H9 (cell line): ENCODE results near the gene ANKMY1. TPM values are rescaled to one million over a fixed set of nuclear protein-coding genes. Genes with fewer than 3 reads are reported as not detected.

Experiments
- DNase-seq: peaks from one replicate; pipeline ENCODE4 v3.0.0-alpha.2; 2017
- H2AFZ ChIP-seq: one replicate; pipeline ENCODE4 v1.6.1; 2013; ENCODE audit warnings: mild to moderate bottlenecking, low read length, control low read depth, moderate library complexity
- H2AK5ac ChIP-seq: 2 replicates; pipeline ENCODE4 v1.6.1; 2013; ENCODE audit warnings: low read length, control low read depth, mixed read lengths; ENCODE audit not compliant: insufficient read length
- H2BK120ac ChIP-seq: one replicate; pipeline ENCODE4 v1.6.1; 2013; ENCODE audit warnings: low read depth, mild to moderate bottlenecking, low read length, control low read depth, inconsistent platforms; ENCODE audit not compliant: poor library complexity, severe bottlenecking
- H2BK12ac ChIP-seq: 2 replicates; pipeline ENCODE4 v1.6.1; 2013; ENCODE audit warnings: low read length, control low read depth, mixed read lengths, low read depth; ENCODE audit not compliant: insufficient read length
- H2BK15ac ChIP-seq: 2 replicates; pipeline ENCODE4 v1.6.1; 2013; ENCODE audit warnings: low read depth, low read length, control low read depth
- H2BK20ac ChIP-seq: one replicate; pipeline ENCODE4 v1.6.1; 2013; ENCODE audit warnings: low read depth, mild to moderate bottlenecking, low read length, control low read depth, inconsistent platforms; ENCODE audit not compliant: poor library complexity, severe bottlenecking
- H2BK5ac ChIP-seq: 2 replicates; pipeline ENCODE4 v1.6.1; 2013; ENCODE audit warnings: low read length, control low read depth, mixed read lengths; ENCODE audit not compliant: insufficient read length
- H3K14ac ChIP-seq: 2 replicates; pipeline ENCODE4 v1.6.1; 2013; ENCODE audit warnings: low read length, control low read depth; ENCODE audit not compliant: insufficient read depth
- H3K18ac ChIP-seq: 2 replicates; pipeline ENCODE4 v1.6.1; 2013; ENCODE audit warnings: low read depth, mild to moderate bottlenecking, mixed read lengths, low read length, control low read depth; ENCODE audit not compliant: insufficient read length
- H3K23ac ChIP-seq: 2 replicates; pipeline ENCODE4 v1.6.1; 2013; ENCODE audit warnings: low read length, control low read depth, mixed read lengths, low read depth; ENCODE audit not compliant: insufficient read length
- H3K23me2 ChIP-seq: 2 replicates; pipeline ENCODE4 v1.6.1; 2013; ENCODE audit warnings: low read depth, mild to moderate bottlenecking, mixed read lengths, low read length, control low read depth; ENCODE audit not compliant: insufficient read length, poor library complexity, severe bottlenecking
- H3K27ac ChIP-seq: 2 replicates; pipeline ENCODE4 v1.5.1; 2013; ENCODE audit warnings: low read length, control low read depth, mixed read lengths, low read depth; ENCODE audit not compliant: insufficient read length
- H3K27me3 ChIP-seq: 2 replicates; pipeline ENCODE4 v1.6.1; 2013; ENCODE audit warnings: low read length, control low read depth, inconsistent platforms; ENCODE audit not compliant: insufficient read depth
- H3K4ac ChIP-seq: 2 replicates; pipeline ENCODE4 v1.6.1; 2013; ENCODE audit warnings: low read depth, mild to moderate bottlenecking, control low read depth, inconsistent platforms, low read length, moderate library complexity
- H3K4me1 ChIP-seq: 2 replicates; pipeline ENCODE4 v1.6.1; 2013; ENCODE audit warnings: low read length, control low read depth, inconsistent platforms; ENCODE audit not compliant: insufficient read depth
- H3K4me2 ChIP-seq: 2 replicates; pipeline ENCODE4 v1.6.1; 2013; ENCODE audit warnings: low read length, control low read depth, mixed read lengths; ENCODE audit not compliant: insufficient read length, insufficient read depth
- H3K56ac ChIP-seq: 2 replicates; pipeline ENCODE4 v1.6.1; 2013; ENCODE audit warnings: low read depth, mild to moderate bottlenecking, mixed read lengths, low read length, control low read depth; ENCODE audit not compliant: insufficient read length
- H3K79me1 ChIP-seq: 2 replicates; pipeline ENCODE4 v1.6.1; 2013; ENCODE audit warnings: low read depth, mild to moderate bottlenecking, moderate library complexity, low read length, control low read depth, inconsistent platforms; ENCODE audit not compliant: insufficient read depth, poor library complexity, severe bottlenecking
- H3K79me2 ChIP-seq: 2 replicates; pipeline ENCODE4 v1.6.1; 2013; ENCODE audit warnings: low read length, control low read depth, inconsistent platforms; ENCODE audit not compliant: insufficient read depth
- H3K9ac ChIP-seq: 2 replicates; pipeline ENCODE4 v1.6.1; 2013; ENCODE audit warnings: low read length, control low read depth, mixed read lengths; ENCODE audit not compliant: insufficient read length; ENCODE audit errors: extremely low read depth
- H3K9me3 ChIP-seq: one replicate; pipeline ENCODE4 v1.6.1; 2013; ENCODE audit warnings: low read depth, low read length, inconsistent platforms; ENCODE audit not compliant: control insufficient read depth
- H3T11ph ChIP-seq: one replicate; pipeline ENCODE4 v1.6.1; 2013; ENCODE audit warnings: mild to moderate bottlenecking, low read length, control low read depth, inconsistent platforms
- H4K20me1 ChIP-seq: one replicate; pipeline ENCODE4 v1.6.1; 2013; ENCODE audit not compliant: control insufficient read depth, insufficient read length, insufficient read depth
- H4K5ac ChIP-seq: 2 replicates; pipeline ENCODE4 v1.6.1; 2013; ENCODE audit warnings: low read depth, mild to moderate bottlenecking, mixed read lengths, low read length, control low read depth; ENCODE audit not compliant: insufficient read length
- H4K8ac ChIP-seq: replicated peaks from 2 replicates; pipeline ENCODE4 v1.6.1; 2013; ENCODE audit warnings: low read length, control low read depth, mixed read lengths, low read depth; ENCODE audit not compliant: insufficient read length
- H4K91ac ChIP-seq: 2 replicates; pipeline ENCODE4 v1.6.1; 2013; ENCODE audit warnings: low read depth, mild to moderate bottlenecking, moderate library complexity, mixed read lengths, low read length, control low read depth; ENCODE audit not compliant: insufficient read length
- H3K27ac Mint-ChIP-seq, 3 experiments: 2 replicates in 2 of 3; 3 replicates in 1 of 3; pipeline ENCODE4 v1.8.0; 2020 to 2021; ENCODE audit warnings: mixed read lengths in 3 of 3, mild to moderate bottlenecking in 1 of 3, moderate library complexity in 1 of 3
- H3K27me3 Mint-ChIP-seq: 2 replicates; pipeline ENCODE4 v1.8.0; 2021; ENCODE audit warnings: low read depth, mild to moderate bottlenecking, moderate library complexity, mixed read lengths
- H3K36me3 Mint-ChIP-seq, 3 experiments: 2 replicates in 2 of 3; 3 replicates in 1 of 3; pipeline ENCODE4 v1.8.0; 2020 to 2021; ENCODE audit warnings: low read depth in 3 of 3, mixed read lengths in 3 of 3; ENCODE audit not compliant: insufficient read depth in 1 of 3
- H3K4me1 Mint-ChIP-seq, 2 experiments: 2 replicates each; pipeline ENCODE4 v1.8.0; 2020; ENCODE audit warnings: mixed read lengths in 2 of 2
- H3K4me3 Mint-ChIP-seq, 2 experiments: 2 replicates in 1 of 2; 3 replicates in 1 of 2; pipeline ENCODE4 v1.8.0; 2020 to 2021; ENCODE audit warnings: mild to moderate bottlenecking in 2 of 2, mixed read lengths in 2 of 2, moderate library complexity in 1 of 2
- H3K9me3 Mint-ChIP-seq, 2 experiments: 2 replicates in 1 of 2; 3 replicates in 1 of 2; pipeline ENCODE4 v1.8.0; 2020; ENCODE audit warnings: mild to moderate bottlenecking in 2 of 2, mixed read lengths in 2 of 2, moderate library complexity in 1 of 2
- WGBS: extraction: QIAGEN DNeasy Blood & Tissue Kit; methylation state at CpG from one replicate; pipeline ENCODE4 v1.1.7; 2013; ENCODE audit warnings: missing lambda C conversion rate, low lambda C conversion rate, mixed read lengths; ENCODE audit not compliant: insufficient read length; ENCODE audit errors: extremely low coverage; 5-methylcytosine and 5-hydroxymethylcytosine counted together
- total RNA-seq: library from RNA; stranded (reverse); gene quantifications from 2 replicates; pipeline ENCODE4 v1.2.1, GENCODE V29; 2021
- TF ChIP-seq, protein P1 (sequence below): fragments of 200-600 bp; sonication (generic); conservative IDR thresholded peaks from 3 replicates; pipeline ENCODE4 v1.8.0; 2021; ENCODE audit warnings: antibody characterized with exemption, mild to moderate bottlenecking

ANKMY1 gene
- total RNA-seq, 1 experiment from 2014 or later = 13.7 TPM

DNA sequence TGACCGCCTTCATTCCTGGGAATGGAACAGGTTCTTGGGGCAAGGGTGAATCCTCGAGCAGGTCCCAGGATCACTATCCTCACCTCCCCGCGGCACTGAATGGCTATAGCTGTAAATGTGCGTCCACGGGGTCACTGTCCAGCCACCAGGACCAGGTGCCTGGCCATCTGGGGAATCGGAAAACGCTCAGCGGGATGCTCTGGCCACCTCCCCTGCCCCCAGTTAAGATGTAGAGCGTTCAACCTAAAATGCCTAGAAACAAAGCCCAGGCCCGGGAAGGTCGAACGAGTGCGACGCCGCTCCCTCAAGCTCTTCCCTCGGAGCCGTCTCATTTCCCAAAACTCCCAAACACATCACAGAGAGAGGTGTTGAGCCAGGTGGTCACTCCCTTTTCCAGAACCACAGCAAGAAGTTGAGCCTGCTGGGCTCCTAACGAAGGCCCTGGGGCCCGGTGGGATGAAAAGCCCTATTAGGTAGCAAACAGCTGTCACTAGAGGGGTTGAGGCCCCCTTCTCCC is 28.0 kb upstream of the ANKMY1 start:
- Histone ChIP-seq H4K20me1 (no peaks in the 10 kb centered on the region), H3K27me3 (no peaks in the 10 kb centered on the region), H2BK20ac (no peak overlapping the region), H2BK15ac (no peak overlapping the region), H2BK12ac (no peak overlapping the region), H4K91ac (no peak overlapping the region), H2AFZ (no peak overlapping the region), H3K14ac (no peak overlapping the region), H3K4ac (no peak overlapping the region), H3K4me1 (peaks cover 12% of the 10 kb centered on the region), H3K79me2 (peaks cover 13% of the 10 kb centered on the region), H3K4me2 (peak overlapping the region; percentile 77), H2BK120ac (no peak overlapping the region), H2BK5ac (no peak overlapping the region), H3K18ac (no peak overlapping the region), H3K23me2 (peaks cover 14% of the 10 kb centered on the region), H3K27ac (no peak overlapping the region), H3K56ac (no peak overlapping the region), H3K9ac (peak overlapping the region; percentile 81), H3K79me1 (peaks cover 5% of the 10 kb centered on the region), H4K5ac (no peak overlapping the region), H3T11ph (no peak overlapping the region), H3K9me3 (no peaks in the 10 kb centered on the region), H4K8ac (no peak overlapping the region), H2AK5ac (no peak overlapping the region), H3K23ac (no peak overlapping the region)
- Mint-ChIP-seq H3K4me3 (peak overlapping the region; percentile 95 to 97), H3K36me3 (peaks cover 2 to 12% (median 5%) of the 10 kb centered on the region in 3 experiments; a peak in 5 of 7 replicates), H3K27ac (peak overlapping the region; percentile 93 to 97 (median 96); a peak in 6 of 7 replicates), H3K27me3 (no peaks in the 10 kb centered on the region; the same call in 1 of the 2 replicates), H3K4me1 (peaks cover 27 to 31% of the 10 kb centered on the region in 2 experiments), H3K9me3 (peaks cover 0 to 2% of the 10 kb centered on the region in 2 experiments; a peak in 1 of 5 replicates)
- DNase-seq = no peak
- no CpG with 5 or more reads among the region's 20 CpGs for WGBS
- TF ChIP-seq, protein P1, sequence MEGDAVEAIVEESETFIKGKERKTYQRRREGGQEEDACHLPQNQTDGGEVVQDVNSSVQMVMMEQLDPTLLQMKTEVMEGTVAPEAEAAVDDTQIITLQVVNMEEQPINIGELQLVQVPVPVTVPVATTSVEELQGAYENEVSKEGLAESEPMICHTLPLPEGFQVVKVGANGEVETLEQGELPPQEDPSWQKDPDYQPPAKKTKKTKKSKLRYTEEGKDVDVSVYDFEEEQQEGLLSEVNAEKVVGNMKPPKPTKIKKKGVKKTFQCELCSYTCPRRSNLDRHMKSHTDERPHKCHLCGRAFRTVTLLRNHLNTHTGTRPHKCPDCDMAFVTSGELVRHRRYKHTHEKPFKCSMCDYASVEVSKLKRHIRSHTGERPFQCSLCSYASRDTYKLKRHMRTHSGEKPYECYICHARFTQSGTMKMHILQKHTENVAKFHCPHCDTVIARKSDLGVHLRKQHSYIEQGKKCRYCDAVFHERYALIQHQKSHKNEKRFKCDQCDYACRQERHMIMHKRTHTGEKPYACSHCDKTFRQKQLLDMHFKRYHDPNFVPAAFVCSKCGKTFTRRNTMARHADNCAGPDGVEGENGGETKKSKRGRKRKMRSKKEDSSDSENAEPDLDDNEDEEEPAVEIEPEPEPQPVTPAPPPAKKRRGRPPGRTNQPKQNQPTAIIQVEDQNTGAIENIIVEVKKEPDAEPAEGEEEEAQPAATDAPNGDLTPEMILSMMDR = no peak
